Colonic mucosa (tissue), 4 donors: Measurements from ENCODE around the gene ASIC3. TPM values are rescaled to one million over a fixed set of nuclear protein-coding genes. Genes with fewer than 3 reads are reported as not detected.
"Not testable (repeated sequence)": the region's sequence is repeated elsewhere in the genome, so short reads cannot be mapped to it uniquely, and the experiment has no call there.

Experiments
- DNase-seq: peaks from one replicate; pipeline ENCODE4 v3.0.0-alpha.2; 2020
- H3K27ac ChIP-seq: fragments of 200-600 bp; one replicate; pipeline ENCODE4 v1.8.0; 2021
- H3K27me3 ChIP-seq: fragments of 200-600 bp; one replicate; pipeline ENCODE4 v1.8.0; 2021
- H3K36me3 ChIP-seq: fragments of 200-600 bp; one replicate; pipeline ENCODE4 v1.8.0; 2021
- H3K4me1 ChIP-seq: fragments of 200-600 bp; one replicate; pipeline ENCODE4 v1.8.0; 2021; ENCODE audit warnings: mild to moderate bottlenecking
- H3K4me3 ChIP-seq: fragments of 200-600 bp; one replicate; pipeline ENCODE4 v1.8.0; 2021
- H3K9ac ChIP-seq, 2 donors: one replicate each; pipeline ENCODE4 v1.7.0; 2013; ENCODE audit warnings: control low read depth in 2 of 2, low read depth in 2 of 2, low read length in 2 of 2
- H3K9me3 ChIP-seq: fragments of 200-600 bp; one replicate; pipeline ENCODE4 v1.8.0; 2021
- intact Hi-C: fragments of 100-400 bp; cut with DNase I; formaldehyde crosslinking; loops from one replicate; pipeline ENCODE4 v1.14.1; 2022
- total RNA-seq, 2 donors: library from RNA; stranded (reverse); fragmentation: NEBNext Ultra II Directional in 1 of 2; extraction: Animal tissue kit (Norgen Biotek cat#: 25700) in 1 of 2; gene quantifications; one replicate each; pipeline ENCODE4 v1.2.1, GENCODE V29; 2021
- TF ChIP-seq, protein P1 (sequence below): fragments of 200-600 bp; IDR thresholded peaks from one replicate; pipeline ENCODE4 v1.8.0; 2022; ENCODE audit warnings: antibody characterized with exemption, mild to moderate bottlenecking
- donor health status: healthy.
- donor health status: DM: no; HTN: no; CAD: no.
- donor health status: DM: no; HTN: no; CAD: no.

Gene ASIC3
- total RNA-seq, 2 donors from 2014 or later = 1.0 to 2.2 TPM

DNA sequence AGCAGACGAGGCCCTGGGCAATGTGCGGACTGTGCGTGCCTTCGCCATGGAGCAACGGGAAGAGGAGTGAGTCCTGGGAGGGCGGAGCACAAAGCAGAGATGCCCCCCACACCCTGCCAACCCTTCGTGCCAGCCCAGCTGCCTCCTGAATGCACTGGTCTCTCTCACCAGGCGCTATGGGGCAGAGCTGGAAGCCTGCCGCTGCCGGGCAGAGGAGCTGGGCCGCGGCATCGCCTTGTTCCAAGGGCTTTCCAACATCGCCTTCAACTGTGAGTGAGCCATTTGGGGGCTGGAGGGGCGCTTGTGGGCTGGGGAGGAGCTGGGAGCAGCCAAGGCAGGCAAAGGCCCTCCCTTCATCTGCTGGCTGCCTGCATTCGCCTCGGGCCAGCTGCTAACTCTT, 12.4 kb upstream of the ASIC3 start:
- no peaks in the 10 kb centered on the region for H3K36me3 ChIP-seq
- no peaks in the 10 kb centered on the region for H3K4me1 ChIP-seq
- no peaks in the 10 kb centered on the region for H3K9me3 ChIP-seq
- TF ChIP-seq, protein P1, sequence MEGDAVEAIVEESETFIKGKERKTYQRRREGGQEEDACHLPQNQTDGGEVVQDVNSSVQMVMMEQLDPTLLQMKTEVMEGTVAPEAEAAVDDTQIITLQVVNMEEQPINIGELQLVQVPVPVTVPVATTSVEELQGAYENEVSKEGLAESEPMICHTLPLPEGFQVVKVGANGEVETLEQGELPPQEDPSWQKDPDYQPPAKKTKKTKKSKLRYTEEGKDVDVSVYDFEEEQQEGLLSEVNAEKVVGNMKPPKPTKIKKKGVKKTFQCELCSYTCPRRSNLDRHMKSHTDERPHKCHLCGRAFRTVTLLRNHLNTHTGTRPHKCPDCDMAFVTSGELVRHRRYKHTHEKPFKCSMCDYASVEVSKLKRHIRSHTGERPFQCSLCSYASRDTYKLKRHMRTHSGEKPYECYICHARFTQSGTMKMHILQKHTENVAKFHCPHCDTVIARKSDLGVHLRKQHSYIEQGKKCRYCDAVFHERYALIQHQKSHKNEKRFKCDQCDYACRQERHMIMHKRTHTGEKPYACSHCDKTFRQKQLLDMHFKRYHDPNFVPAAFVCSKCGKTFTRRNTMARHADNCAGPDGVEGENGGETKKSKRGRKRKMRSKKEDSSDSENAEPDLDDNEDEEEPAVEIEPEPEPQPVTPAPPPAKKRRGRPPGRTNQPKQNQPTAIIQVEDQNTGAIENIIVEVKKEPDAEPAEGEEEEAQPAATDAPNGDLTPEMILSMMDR = no peak
- intact Hi-C loops = no loop called here
- no peak for DNase-seq
- no peak overlapping the region for H3K9ac ChIP-seq
- H3K27me3 ChIP-seq = no peaks in the 10 kb centered on the region
- no peak overlapping the region for H3K27ac ChIP-seq
- no peak overlapping the region for H3K4me3 ChIP-seq

DNA sequence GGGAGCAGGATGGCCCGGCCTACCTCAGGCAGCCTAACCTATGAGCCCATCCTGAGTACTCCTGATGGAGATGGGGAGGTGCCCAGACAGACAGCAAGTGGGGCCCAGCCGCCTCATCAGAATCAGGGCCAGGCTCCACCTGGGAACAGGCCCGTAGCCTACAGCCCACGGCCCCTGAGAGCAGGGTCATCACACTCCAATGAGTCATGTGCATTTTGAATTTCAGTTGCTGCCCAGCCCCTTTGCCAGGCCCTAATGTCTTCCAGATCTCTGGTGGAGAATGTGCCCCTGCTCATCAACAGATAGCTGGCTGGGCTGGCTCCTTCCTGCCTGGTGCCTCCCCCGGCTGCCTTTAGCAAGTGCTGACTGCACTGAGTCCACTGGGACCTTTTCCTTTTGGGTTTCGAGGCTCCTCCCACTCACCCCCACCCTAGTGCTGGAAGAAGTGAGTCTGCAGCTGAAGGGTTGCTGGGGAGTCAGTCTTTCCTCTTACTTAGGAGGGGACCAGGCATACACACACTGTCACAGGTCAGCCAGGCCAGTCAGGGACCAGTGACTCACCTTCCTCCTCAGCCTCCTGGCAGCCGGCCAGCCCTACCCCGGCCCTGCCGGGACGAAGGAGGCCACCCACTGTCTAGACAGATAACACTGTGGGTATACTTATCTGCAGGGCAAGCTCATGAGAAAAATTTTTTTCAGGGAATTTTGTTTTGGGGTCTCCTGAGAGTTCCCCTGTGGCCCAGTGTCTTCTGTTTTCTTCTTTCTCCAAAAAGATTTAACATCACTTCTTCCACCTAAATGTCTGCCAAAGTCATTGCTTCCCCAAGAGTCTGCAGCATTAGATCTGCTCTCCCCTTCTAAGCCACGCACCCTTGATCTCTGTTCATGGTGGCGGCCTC, 9.1 kb upstream of the ASIC3 start:
- no peaks in the 10 kb centered on the region for H3K36me3 ChIP-seq
- H3K27ac ChIP-seq = no peak overlapping the region
- no peaks in the 10 kb centered on the region for H3K4me1 ChIP-seq
- H3K27me3 ChIP-seq = no peaks in the 10 kb centered on the region
- no peak overlapping the region for H3K9ac ChIP-seq
- H3K9me3 ChIP-seq = no peaks in the 10 kb centered on the region
- intact Hi-C loops = no loop called here
- TF ChIP-seq, protein P1 = no peak
- H3K4me3 ChIP-seq = no peak overlapping the region
- DNase-seq = peak; percentile 65

DNA sequence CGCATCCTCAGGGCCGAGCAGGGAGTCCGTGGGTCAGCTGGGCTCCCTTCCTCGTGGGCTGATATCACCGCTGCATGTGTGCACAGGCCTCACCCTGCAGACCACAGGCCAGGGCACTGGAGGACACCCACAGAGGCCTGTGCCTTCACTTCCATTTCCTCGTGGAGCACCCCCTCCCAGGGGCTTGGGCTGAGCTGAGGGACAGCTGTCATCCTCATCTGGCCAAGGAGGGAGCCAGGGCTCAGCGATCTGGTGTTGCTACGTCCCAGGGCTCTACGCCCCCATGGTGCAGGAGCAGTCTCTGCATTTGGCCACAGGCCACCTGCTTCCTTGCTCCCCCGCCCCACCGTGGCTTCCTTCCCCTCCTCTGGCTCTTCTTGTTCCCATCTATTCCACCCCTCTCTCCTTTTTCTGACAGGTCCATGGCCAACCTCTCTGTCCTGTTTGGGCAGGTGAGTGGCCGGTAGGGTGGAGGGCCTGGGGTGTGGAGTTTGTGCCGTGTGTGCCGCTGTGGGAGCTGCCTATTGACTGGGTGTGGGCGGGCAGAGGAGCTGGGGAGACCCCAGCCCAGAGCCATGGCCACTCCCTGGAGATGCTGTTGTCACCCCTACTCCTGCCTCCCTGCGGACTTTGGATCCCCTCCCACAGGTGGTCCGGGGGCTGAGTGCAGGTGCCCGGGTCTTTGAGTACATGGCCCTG, 8.3 kb upstream of the ASIC3 start:
- Histone ChIP-seq H3K9ac (no peak overlapping the region), H3K36me3 (no peaks in the 10 kb centered on the region), H3K4me1 (no peaks in the 10 kb centered on the region), H3K27ac (no peak overlapping the region), H3K4me3 (no peak overlapping the region), H3K9me3 (no peaks in the 10 kb centered on the region), H3K27me3 (no peaks in the 10 kb centered on the region)
- intact Hi-C loops = no loop called here
- no peak for DNase-seq
- TF ChIP-seq, protein P1 = no peak

DNA sequence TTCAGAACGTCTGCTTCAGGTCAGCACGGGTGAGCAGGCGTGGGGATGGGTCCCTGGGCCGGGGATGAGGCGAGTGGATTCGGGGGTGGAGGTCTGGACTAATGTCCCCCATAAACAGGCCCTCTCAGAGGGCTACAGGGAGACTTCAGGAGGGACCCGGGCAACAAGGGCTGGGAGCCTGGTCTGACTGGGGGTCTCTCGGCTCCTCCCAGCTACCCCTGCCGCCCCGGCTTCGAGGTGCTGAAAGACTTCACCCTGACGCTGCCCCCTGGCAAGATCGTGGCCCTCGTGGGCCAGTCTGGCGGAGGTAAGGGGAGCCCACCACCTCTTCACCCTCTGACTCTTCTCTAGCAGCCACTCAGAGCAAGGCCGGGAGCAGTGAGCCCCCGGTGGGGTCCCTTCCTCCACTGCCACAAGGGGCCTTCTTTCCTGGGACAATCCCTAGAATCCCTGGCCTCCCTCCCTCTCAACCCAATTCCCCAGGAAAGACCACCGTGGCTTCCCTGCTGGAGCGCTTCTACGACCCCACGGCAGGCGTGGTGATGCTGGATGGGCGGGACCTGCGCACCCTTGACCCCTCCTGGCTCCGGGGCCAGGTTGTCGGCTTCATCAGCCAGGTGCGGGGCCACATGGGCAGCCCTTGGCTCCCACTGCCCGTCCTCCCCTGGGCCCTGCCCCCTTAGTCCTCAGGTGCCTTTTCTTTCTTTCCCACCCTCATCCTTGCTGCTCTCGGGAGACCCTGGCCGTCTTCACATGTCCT, 7.5 kb upstream of the ASIC3 start:
- intact Hi-C loops = no loop called here
- TF ChIP-seq, protein P1 = no peak
- no peaks in the 10 kb centered on the region for H3K4me1 ChIP-seq
- H3K4me3 ChIP-seq = no peak overlapping the region
- H3K9ac ChIP-seq = no peak overlapping the region
- no peaks in the 10 kb centered on the region for H3K9me3 ChIP-seq
- no peak for DNase-seq
- no peaks in the 10 kb centered on the region for H3K27me3 ChIP-seq
- no peaks in the 10 kb centered on the region for H3K36me3 ChIP-seq
- no peak overlapping the region for H3K27ac ChIP-seq

DNA sequence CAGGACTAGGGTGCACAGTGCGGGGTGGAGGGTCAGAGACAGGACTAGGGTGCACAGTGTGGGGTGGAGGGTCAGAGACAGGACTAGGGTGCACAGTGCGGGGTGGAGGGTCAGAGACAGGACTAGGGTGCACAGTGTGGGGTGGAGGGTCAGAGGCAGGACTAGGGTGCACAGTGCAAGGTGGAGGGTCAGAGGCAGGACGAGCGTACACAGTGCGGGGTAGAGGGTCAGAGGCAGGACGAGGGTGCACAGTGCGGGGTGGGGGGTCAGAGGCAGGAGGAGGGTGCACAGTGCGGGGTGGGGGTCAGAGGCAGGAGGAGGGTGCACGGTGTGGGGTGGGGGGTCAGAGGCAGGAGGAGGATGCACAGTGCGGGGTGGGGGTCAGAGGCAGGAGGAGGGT, 4.9 kb upstream of the ASIC3 start:
- H3K27me3 ChIP-seq, intact Hi-C loops, H3K27ac ChIP-seq, H3K4me1 ChIP-seq, H3K9ac ChIP-seq, H3K9me3 ChIP-seq, H3K4me3 ChIP-seq, DNase-seq, H3K36me3 ChIP-seq: not testable (repeated sequence)
